Activated effector memory CD4-positive, alpha-beta T cell treated with anti-CD3 and anti-CD28 coated beads, Interleukin-2, amount 50 U/mL, for 16 hours (primary cell): ENCODE data around the gene SARS2.
A peak's percentile ranks its signal among the peaks of the same experiment; 100 is the strongest.
"Not testable (repeated sequence)": the region's sequence is repeated elsewhere in the genome, so short reads cannot be mapped to it uniquely, and the experiment has no call there.

Source experiments
- DNase-seq: peaks from one replicate; pipeline ENCODE4 v3.0.0-alpha.2; 2020

Gene SARS2

GRCh38 chr19:38946229-38947010 is 15.9 kb upstream of the SARS2 start:
- DNase-seq, result no peak

DNA sequence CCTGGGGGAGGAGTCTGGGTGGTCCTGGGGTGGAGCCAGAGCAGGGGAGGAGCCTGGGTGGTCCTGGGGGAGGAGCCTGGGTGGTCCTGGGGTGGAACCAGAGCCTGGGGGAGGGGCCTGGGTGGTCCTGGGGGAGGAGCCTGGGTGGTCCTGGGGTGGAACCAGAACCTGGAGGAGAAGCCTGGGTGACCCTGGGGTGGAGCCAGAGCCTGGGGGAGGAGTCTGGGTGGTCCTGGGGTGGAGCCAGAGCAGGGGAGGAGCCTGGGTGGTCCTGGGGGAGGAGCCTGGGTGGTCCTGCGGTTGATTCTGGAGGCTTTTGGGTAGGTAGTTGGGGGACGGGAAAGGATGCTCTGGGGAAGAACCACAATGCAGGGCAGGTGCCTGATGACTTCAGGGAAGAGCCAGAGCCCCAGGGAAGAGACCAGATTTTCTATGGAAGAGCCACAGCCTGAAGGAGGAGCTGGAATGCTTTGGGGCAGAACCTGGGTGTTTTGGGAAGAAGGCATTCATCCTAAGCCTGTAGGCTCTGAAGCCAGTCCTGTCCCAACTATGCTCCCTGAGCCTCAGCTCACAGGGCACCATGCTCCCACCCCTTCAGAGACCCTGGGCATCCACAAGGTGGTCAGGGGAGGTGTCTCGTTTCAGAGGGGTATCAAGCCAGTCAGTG is 15.1 kb upstream of the SARS2 start:
- DNase-seq, result no peak

- no peak for DNase-seq
These were observed 14.5 kb upstream of the SARS2 start for GRCh38 chr19:38944981-38945506.

GRCh38 chr19:38942471-38943181 is 12.1 kb upstream of the SARS2 start:
- DNase-seq, result no peak

DNA sequence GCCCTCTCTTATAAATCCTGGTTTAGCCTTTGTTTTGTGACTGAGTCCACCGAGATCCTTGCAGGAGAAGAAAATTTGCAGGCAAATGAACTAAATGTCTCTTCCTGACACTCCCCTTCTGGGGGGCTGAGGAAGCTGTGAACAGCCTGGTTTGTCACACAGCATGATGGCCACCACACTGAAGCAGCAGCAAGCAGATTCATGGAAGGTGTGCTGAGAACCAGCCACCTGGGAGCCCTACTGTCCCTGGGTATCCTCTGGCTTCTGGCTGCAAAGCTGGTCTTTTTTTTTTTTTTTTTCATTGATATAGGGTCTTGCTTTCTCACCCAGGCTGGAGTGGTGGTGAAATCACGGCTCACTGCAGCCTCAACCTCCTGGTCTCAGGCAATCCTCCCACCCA is 11.4 kb upstream of the SARS2 start:
- no peak for DNase-seq

DNA sequence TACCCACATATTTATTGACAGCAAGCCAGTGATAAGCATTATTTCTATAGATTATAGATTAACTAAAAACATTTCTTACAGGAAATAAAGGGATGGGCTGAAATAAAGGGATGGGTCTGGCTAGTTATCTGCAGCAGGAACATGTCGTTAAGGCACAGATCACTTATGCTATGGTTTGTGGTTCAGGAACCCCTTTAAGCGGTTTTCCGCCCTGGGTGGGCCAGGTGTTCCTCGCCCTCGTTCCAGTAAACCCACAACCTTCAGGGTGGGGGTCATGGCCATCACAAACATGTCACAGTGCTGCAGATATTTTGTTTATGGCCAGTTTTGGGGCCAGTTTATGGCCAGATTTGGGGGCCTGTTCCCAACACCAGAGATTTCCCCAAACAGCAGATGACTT is 10.9 kb upstream of the SARS2 start:
- DNase-seq, result not testable (repeated sequence)

DNA sequence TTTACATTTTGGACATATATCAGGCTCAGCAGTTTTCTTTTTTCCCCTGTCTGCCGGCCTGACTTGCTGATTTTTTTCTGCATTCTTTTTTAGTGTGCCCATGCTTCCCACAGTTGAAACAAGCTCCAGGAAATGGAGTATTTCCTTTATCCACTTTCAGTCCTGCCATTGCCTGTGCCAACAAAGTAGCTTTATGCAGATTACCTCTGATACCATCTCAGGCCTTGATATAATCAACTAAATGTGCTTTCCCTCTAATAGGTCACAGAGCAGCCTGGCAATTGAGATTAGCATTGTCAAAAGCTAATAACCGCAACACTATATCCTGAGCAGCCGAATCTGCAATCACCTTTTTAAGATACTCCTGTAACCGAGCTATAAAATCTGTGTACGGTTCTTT is 9.4 kb upstream of the SARS2 start:
- no peak for DNase-seq

DNA sequence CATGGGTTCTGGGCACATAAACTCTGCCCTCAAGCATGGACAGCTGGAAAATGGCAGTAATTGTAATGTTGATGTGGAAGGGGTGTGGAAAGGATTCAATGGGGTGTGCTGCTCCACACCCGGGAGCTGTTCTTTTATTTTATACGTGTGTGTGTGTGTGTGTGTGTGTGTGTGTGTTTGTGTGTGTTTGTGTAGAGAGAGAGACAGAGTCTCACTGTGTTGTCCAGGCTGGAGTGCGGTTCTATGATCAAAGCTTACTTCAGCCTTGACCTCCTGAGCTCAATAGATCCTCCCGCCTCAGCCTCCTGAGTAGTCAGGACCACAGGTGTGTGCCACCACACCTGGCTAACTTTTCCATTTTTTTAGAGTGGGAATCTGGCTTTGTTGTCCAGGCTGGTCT is 3.0 kb upstream of the SARS2 start:
- no peak for DNase-seq

GRCh38 chr19:38932425-38933179 is 2.0 kb upstream of the SARS2 start:
- peak; percentile 72 for DNase-seq

DNA sequence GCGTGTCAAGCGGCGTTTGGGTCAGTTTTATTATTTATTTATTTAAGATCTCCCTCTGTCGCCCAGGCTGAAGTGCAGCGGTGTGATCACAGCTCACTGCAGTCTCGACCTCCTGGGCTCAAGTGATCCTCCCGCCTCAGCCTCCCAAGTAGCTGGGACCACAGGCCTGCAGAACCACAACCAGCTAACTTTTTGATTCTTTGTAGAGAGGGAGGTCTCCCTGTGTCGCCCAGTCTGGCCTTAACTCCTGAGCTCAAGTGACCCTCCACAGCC is 894 bp upstream of the SARS2 start:
- DNase-seq, result no peak

DNA sequence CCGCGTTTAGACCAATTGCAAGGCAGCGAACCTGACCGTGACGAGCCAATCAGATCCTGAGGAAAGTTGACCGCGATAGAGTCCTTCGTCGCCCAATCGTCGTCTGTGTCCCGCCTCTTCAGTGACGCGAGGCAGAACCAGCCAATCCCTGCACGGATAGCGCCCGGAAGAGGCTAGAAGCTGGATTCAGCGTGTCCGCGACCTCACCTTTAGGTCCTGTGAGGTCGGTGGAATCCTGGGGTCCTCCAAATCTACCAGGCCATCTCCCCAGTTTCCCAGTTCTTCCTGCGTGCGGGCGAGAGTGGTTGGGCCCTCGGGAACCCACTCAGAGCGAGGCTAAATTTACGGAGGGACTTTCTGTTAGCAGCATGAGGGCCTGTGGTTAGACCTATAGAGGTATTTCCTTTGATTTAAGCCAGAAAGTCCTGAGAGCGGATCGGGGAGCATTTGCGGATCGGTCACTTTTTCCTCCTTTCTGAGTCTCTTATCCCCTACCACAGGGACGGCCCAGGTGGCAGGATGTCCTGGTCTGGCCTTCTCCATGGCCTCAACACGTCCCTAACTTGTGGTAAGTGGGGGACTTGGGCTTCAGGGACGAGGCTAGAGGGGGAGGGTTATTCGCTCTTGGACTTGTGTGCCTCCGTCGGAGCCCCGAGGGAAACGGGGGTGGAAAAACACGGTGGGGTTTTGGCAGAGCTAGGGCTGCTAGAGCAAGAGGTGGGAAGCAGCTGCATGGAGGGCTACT is 385 bp upstream of the SARS2 start, which contains the start of gene MRPS12:
TSS of gene MRPS12 (plus strand) at position 169 of the 745 bp plus-strand sequence. CDS start at position 520, 351 bp downstream.
- peak; percentile 99 for DNase-seq

GRCh38 chr19:38928391-38929001 is 2.1 kb downstream of the SARS2 start:
- no peak for DNase-seq

DNA sequence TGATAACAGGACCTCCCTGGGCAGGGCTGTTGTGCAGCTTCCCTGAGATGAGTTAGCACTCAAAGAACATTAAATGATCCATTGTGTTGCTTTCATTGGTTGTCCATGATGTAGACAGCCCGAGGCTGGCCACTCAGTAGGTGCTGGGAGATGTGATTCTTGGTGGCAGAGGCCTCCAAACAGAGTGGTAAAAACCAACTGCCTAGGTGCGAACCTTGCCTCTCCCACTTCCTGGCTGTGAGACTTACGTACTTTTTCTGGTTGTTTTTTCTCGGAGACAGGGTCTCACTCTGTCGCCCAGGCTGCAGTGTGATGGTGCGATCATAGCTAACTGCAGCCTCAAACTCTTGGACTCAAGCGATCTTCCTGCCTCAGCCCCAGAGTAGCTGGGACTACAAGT is 6.2 kb downstream of the SARS2 start:
- no peak for DNase-seq

DNA sequence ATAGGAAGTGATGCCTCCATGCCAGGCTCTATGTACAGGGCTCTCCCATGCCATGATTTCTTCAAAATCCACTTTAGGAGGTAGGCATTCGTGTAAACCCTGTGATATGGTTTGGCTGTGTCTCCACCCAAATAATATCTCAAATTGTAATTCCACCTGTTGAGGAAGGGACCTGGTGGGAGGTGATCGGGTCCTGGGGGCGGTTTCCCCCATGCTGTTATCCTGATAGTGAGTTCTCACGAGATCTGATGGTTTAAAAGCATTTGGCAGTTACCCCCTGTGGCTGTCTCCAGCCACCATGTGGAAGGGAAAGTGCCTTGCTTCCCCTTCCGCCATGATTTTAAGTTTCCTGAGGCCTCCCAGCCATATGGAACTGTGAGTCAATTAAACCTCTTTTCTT is 8.1 kb downstream of the SARS2 start:
- DNase-seq, result no peak

DNA sequence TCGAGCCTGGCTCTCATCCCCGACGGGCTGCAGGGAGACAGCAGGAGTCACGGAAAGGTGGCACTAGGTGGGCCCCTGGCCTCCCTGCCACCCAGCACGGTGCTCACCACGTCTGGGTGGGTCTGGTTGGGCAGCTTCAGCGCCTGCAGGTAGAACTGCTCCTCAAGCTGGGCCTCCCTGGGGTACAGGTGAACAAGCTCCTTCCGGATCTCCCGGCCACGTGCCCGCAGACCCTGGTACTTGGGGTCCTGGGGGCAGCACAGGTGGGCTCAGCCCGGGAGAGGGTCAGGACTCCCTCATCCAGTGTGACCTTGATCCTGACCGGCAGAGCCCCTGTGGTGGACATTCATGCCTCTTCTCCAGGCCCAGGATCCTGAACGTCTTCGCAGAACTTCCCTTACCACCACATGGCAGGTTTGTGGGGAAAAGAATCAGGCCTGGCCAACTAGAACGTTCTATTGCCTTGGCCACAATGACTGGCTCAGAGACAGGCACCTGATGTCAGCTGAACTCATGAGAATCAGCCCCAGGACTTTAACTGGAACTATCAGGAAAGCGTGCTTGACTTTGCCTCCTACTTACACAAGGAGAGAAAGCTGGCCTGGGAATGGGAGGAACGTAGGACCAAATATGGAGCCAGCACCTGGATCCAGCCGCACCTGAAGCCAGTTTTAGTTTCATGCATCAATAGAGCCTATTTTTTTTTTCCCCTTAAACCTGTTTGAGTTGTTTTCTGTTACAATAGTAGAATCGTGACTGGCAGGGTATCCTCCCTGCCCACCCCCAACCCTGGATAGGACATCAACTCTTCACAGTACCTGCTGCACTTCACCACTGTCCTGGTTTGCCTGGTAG is 8.9 kb downstream of the SARS2 start:
- DNase-seq, result no peak

DNA sequence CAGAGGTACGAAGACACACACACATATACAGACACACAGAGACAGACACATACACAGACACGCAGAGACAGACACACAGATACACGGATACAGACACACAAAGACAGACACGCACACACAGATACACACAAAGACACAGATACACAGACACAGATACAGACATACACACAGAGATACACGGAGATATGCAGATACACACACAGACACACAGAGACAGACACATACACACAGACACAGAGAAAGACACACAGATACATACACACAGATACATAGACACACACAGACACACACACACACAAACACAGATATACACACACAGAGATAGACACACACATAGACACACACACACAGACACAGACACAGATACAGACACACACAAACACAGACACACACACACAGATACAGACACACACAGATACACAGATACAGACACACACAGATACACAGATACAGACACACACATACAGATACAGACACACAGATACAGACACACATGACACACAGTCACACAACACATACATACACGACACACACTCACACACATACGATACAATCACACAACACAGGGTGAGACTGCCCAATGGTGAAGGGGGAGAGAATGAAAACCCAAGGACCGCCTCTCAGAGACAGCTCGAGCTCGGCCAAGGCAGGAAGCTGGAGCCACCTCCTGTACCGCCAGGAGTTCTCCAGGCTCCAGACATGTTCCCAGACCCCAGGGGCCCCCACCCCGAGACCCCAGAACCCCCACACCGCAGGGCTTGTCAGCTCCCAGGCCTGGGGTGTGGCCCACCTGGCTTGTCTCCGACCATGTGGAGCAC is 9.8 kb downstream of the SARS2 start:
- no peak for DNase-seq

- DNase-seq, result no peak
These were observed 10.5 kb downstream of the SARS2 start for GRCh38 chr19:38919837-38920601.

- no peak for DNase-seq
These were observed 12.0 kb downstream of the SARS2 start for GRCh38 chr19:38918526-38918925.

DNA sequence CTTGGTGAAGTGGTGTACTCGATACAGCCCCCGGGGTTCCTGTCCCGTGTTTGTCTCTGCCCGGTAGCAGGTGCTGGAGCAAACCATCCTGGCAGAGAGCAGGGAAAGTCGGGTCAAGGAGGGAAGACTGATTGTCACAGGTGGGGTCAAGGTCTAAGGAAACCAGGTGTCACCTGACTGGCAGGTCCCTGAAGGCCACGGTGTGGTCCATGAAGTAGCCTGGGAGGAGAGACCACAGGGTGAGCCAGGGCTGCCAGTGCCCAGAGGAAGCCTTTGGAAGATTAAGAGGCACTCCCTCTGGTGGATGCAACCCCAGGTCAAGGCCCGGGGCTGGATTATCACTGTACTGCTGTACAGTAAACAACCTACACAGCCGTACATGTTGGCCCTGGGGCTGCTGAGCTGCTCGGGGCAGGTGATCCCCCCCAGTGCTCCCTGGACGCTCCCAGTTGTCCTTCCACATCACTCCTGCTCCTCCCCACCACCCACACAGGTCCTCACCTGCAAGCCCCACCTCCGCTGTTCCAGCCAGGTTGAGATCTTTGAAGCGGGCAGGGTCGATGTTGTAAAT is 12.6 kb downstream of the SARS2 start:
- DNase-seq, result no peak
